ENCODE measurements around the gene IRF4. TPM values are rescaled to one million over a fixed set of nuclear protein-coding genes. Genes with fewer than 3 reads are reported as not detected.

Gene IRF4
- total RNA-seq, 2 experiments from 2014 or later = 94.2 to 95.1 TPM

DNA sequence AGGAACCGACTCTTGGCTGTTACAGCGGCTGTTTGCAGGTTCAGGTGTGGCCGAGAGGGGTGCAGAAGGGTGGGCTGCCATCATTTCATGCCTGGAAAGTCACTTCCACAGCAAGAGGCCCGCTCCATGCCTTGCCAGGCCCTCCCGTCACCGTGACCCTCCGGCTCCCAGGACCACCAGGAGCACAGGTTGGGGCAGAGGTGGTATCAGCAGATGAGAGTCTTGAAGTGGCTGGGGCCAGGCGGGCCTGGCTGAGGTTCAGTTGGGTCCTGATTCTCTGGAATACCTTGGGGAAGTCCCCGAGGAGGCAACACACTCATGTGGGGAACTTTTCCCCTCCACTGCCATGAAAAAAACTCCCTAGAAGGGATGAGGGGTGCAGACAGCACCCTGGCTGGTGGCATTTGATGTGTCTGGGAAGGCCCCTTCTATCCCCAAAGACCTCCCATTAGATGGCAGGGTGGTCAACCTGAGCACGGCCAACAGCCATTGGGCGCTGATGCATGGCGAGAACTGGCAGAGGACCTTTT is 34.2 kb upstream of the IRF4 start:
- Mint-ChIP-seq H3K27me3 (no peaks in the 10 kb centered on the region), H3K9me3 (no peaks in the 10 kb centered on the region), H3K4me1 (peaks cover 7% of the 10 kb centered on the region), H3K4me3 (no peak overlapping the region), H3K27ac (no peak overlapping the region), H3K36me3 (no peaks in the 10 kb centered on the region)
- POLR2A ChIA-PET = no interaction called here
- DNase-seq (no peak), ATAC-seq (ENCODE audit: low read depth) (no peak)

DNA sequence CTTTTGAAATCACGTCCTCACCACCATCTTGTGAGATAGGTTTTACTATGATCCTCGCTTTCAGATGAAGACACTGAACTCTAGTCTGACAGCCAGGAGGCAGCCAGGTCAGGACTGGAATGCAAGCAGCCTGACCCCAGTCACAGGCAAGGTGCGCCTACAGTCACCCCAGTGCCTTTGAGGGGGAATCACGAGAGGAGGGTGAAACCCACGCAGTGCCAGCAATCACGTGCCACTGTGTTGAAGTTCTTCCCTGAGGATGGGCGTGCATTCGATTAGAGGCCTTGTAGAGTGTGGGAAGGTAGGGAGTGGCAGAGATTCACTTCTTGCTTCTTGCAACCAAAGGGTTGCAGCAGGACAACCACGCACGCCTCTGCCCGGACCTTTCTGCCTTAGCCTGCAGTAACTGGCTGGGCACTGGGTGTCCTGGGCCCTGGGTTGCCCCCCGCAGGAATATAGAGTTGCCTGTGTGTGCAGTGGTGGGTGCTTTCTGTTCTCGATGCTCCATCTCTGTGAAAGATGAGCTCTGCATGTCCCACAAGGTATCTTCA is 33.7 kb upstream of the IRF4 start:
- Mint-ChIP-seq H3K27ac (peak overlapping the region; percentile 41), H3K4me1 (peaks cover 5% of the 10 kb centered on the region), H3K4me3 (no peak overlapping the region), H3K27me3 (no peaks in the 10 kb centered on the region), H3K9me3 (no peaks in the 10 kb centered on the region), H3K36me3 (no peaks in the 10 kb centered on the region)
- DNase-seq (no peak), ATAC-seq (ENCODE audit: low read depth) (no peak)
- POLR2A ChIA-PET = no interaction called here

DNA sequence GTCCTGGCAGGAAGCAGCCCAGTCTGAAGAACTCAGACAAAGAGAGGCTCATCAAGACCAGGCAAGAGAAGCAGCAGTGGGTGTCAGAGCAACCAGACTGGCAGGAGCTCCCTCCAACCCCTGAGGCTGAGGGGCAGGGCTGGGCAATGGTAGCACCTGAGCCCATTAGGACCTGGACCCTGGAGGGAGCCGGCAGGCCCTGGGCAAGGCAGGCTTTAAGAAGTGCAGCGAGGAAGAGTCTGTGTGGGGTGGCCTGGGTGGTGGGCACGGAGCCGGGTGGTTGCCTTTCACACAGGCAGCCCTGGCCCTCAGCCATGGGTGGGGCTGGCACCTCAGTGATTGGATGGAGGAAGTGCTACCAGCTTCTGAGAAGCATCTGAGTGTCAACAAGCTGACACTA is 33.1 kb upstream of the IRF4 start:
- POLR2A ChIA-PET = no interaction called here
- Mint-ChIP-seq H3K27me3 (no peaks in the 10 kb centered on the region), H3K27ac (peak overlapping the region; percentile 41), H3K4me3 (no peak overlapping the region), H3K36me3 (no peaks in the 10 kb centered on the region), H3K4me1 (peaks cover 2% of the 10 kb centered on the region), H3K9me3 (no peaks in the 10 kb centered on the region)
- ATAC-seq (ENCODE audit: low read depth) = no peak
- no peak for DNase-seq

DNA sequence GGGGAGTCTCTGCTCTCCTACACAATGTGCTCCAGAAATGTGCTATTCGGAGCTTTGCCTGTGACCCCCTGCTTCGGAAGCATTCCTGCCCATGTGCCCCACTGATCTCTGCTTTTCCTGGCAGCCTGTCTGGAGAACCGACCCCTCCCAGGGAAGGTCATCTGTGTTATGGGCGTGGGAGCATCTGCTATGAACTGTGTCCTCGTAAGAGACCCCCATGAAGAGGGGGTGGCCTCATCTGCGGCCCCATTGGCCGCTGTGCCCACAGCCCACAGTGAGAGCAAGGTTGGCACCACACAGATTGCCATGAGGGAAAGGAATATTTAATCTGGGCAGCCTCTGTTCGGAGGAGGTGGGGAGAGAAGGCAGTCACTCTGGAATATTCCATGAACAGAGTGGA is 32.7 kb upstream of the IRF4 start:
- ATAC-seq (ENCODE audit: low read depth) (no peak), DNase-seq (no peak)
- Mint-ChIP-seq H3K4me1 (peaks cover 2% of the 10 kb centered on the region), H3K9me3 (no peaks in the 10 kb centered on the region), H3K27me3 (no peaks in the 10 kb centered on the region), H3K36me3 (no peaks in the 10 kb centered on the region), H3K4me3 (no peak overlapping the region), H3K27ac (no peak overlapping the region)
- POLR2A ChIA-PET = no interaction called here

DNA sequence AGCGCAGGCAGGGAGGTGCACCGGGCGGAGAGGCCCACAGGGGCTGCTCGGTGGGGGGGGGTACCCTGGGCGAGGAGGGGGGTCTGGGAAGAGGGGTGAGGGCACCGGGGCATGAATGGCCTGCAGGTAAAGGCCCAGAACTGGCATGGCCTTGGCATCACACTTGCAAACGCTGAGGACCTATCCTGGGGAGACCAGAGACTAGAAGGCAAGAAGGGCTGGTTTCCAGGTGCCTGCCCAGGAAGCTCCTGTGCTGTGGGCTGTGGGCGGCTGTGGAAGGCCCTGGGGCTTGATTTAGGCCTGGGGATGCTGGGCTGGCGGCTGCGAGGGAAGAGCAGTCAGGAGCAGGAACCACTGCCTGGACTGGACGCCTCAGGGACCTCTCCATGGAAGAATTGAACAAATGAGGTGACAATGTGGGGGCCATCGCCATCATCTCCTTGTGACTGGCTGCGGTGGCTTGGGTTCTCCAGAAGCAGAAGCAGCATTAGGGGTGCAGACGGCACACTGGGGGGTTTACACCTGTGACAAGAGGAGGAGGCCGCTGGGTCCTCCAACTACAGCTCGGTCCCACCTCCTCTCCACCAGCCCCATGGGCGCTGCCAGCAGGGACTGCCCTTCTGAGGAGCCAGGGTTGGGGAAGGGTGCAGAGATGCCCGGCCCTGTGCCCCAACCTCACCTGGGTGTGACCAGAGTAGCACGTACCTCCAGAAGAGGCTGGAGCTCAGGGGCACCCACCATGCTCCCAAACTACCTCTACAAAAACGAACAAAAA is 32.1 kb upstream of the IRF4 start:
- ATAC-seq (ENCODE audit: low read depth) (no peak), DNase-seq (no peak)
- Mint-ChIP-seq H3K4me1 (peaks cover 2% of the 10 kb centered on the region), H3K27ac (no peak overlapping the region), H3K27me3 (peaks cover 2% of the 10 kb centered on the region), H3K9me3 (peaks cover 3% of the 10 kb centered on the region), H3K4me3 (no peak overlapping the region), H3K36me3 (no peaks in the 10 kb centered on the region)
- POLR2A ChIA-PET = no interaction called here

DNA sequence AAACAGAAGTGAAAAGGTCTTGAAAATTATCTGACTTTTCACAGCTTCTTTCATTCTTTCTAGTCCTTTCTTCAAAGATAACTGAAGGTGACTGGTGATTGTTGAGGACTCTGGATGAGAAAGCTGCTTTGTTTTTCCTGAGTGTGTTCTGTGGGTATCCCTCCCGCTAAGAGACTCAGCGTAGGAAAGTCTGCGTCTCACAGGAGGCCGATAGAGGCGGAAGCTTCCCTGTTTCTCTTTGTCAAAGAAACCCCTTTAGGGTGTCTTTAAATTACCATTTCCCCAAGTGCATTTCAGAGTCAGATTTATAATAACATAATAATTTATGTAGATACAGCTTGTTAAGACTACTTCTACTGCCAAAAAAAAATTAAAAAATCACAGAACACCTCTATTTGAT is 31.2 kb upstream of the IRF4 start:
- no peak for DNase-seq
- Mint-ChIP-seq H3K36me3 (no peaks in the 10 kb centered on the region), H3K9me3 (peaks cover 3% of the 10 kb centered on the region), H3K4me3 (no peak overlapping the region), H3K4me1 (peaks cover 2% of the 10 kb centered on the region), H3K27me3 (peaks cover 2% of the 10 kb centered on the region), H3K27ac (no peak overlapping the region)
- ATAC-seq (ENCODE audit: low read depth) = no peak
- POLR2A ChIA-PET = no interaction called here

DNA sequence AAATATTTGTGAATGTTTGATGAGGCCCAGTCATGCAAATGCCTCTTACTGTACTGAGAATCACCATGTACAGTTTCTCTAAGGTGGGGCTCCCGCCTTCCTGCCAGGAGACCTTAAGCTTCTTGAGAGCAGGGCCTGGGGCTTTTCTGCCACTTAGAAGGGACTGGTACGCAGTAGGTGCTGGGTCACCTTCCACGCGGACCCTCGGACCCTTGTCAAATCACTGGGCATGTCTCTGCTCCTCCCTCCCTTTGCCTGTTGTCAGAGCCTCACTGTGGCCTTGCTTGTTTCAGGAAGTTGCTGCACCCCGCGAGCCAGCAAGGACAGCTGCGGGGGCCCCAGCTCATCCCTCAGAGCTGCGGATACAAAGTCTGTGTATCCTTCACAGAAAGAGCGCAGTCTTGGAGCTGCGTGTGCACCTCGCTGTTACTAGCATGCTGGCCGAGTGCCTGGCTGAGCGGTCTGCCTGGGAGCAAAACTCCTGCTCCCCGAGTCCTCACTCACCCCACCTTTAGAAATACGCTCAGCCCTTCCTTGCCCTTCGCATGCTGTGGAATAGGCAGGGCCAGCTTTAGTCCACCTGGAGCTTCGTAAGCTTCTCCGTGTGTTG is 30.7 kb upstream of the IRF4 start:
- DNase-seq = no peak
- Mint-ChIP-seq H3K27ac (no peak overlapping the region), H3K9me3 (peaks cover 6% of the 10 kb centered on the region), H3K36me3 (no peaks in the 10 kb centered on the region), H3K27me3 (peaks cover 2% of the 10 kb centered on the region), H3K4me3 (no peak overlapping the region), H3K4me1 (peaks cover 2% of the 10 kb centered on the region)
- no peak for ATAC-seq (ENCODE audit: low read depth)
- POLR2A ChIA-PET = no interaction called here

DNA sequence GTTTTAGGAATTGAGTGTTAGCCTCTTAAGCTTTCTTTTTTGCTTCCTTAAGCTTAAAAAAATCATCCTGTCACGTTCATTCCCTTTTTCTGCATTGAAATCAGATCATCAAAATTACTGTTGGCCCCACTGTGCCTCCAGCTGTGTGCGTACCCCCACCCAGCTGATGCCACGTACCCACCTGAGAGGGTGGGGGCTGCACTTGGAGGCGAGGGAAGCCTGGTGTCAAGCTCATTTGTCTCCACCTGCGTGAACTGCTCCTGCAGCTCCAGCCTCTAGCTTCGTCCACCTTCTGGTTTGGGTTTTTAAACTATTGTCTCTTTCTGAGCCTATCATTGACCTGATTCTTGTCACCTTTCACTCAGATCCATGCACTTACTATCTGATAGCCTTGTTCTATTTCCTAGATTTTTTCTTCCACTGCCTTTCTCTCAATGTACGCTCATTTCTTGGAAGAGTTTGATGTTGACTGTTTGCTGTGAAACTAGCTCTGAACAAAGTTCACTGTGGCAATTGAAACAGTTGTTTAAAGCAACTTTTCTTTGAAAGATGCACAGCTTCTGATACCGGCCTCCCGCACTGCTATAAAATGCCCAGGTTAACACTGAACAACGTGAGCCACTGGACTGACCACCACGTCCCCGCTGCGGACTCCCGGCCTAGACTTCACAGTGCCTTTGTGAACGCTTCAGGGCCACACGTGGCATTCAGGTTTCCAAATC is 30.0 kb upstream of the IRF4 start:
- no peak overlapping the region for H3K4me3 Mint-ChIP-seq
- POLR2A ChIA-PET = no interaction called here
- no peaks in the 10 kb centered on the region for H3K36me3 Mint-ChIP-seq
- H3K9me3 Mint-ChIP-seq = peaks cover 6% of the 10 kb centered on the region
- peaks cover 2% of the 10 kb centered on the region for H3K27me3 Mint-ChIP-seq
- H3K4me1 Mint-ChIP-seq = peaks cover 2% of the 10 kb centered on the region
- ATAC-seq (ENCODE audit: low read depth) (no peak), DNase-seq (no peak)
- no peak overlapping the region for H3K27ac Mint-ChIP-seq

DNA sequence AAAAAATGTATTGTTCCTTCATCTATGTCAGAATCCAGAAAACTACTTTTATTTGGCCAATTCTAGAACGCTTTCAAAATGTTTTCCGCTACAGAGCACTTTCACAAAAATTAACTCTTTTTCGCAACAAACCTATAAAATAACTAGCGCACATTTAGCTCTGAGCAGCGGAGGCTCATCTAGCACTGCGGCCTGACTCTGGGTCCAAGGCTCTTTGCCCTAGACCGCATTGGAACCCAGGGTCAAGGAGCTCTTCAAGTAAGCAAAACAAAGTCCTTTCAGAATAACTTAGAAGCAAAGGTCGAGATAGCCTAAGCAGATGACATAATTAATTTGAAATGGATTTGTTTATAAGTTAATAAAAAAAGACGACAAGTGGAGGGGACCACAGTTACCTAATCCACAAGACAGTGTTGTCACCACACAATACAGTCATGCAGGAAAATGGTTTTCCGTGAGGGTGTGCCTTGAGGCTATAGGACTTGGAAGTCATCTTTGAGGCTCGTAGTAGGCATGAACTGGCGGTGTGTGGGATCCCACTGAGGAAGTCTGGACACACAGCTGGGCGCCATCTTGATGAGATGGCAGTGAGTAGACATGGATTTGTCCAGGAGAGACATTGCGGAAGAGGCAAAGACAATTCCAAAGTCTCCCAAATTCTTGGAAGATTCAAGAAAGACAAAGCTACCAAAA is 29.2 kb upstream of the IRF4 start:
- peaks cover 2% of the 10 kb centered on the region for H3K27me3 Mint-ChIP-seq
- H3K36me3 Mint-ChIP-seq = no peaks in the 10 kb centered on the region
- DNase-seq (no peak), ATAC-seq (ENCODE audit: low read depth) (no peak)
- no peak overlapping the region for H3K27ac Mint-ChIP-seq
- no peak overlapping the region for H3K4me3 Mint-ChIP-seq
- no peaks in the 10 kb centered on the region for H3K4me1 Mint-ChIP-seq
- H3K9me3 Mint-ChIP-seq = peaks cover 6% of the 10 kb centered on the region
- POLR2A ChIA-PET = no interaction called here

DNA sequence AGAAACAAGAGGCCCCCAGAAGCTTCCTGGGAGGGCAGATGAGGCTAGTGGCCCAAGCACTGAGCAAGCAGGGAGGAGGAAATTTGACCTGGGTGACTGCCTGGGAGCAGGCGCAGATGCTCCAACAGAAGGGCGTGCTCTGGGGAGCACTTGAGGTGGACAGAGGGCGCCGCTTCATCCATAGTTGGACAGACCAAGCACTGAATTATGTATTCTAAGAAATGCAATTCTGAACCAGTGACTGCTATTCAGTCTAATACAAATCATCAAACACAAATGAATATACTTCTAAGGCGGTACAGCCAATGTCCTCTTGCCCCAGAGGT is 28.7 kb upstream of the IRF4 start:
- DNase-seq (no peak), ATAC-seq (ENCODE audit: low read depth) (no peak)
- H3K36me3 Mint-ChIP-seq = no peaks in the 10 kb centered on the region
- H3K4me3 Mint-ChIP-seq = no peak overlapping the region
- no peaks in the 10 kb centered on the region for H3K4me1 Mint-ChIP-seq
- H3K9me3 Mint-ChIP-seq = peaks cover 6% of the 10 kb centered on the region
- H3K27me3 Mint-ChIP-seq = peaks cover 2% of the 10 kb centered on the region
- no peak overlapping the region for H3K27ac Mint-ChIP-seq
- POLR2A ChIA-PET = no interaction called here

DNA sequence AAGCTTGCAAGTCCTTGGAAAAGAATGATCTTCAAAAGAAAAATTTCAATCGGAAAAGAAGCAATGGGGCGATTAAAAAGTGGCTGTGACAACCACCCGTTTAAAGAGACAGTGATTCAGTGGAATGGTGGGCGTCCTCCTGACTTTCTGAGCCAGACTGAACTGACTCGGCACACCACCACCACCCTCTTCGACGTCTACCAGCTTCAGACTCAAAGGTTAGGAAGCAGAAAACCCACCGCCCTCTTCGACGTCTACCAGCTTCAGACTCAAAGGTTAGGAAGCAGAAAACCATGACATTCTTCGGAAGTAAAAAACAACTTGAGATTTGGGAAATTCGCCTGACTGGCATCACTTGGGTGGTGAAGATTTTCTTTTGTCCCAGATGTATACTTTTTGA is 28.3 kb upstream of the IRF4 start:
- no peak for ATAC-seq (ENCODE audit: low read depth)

DNA sequence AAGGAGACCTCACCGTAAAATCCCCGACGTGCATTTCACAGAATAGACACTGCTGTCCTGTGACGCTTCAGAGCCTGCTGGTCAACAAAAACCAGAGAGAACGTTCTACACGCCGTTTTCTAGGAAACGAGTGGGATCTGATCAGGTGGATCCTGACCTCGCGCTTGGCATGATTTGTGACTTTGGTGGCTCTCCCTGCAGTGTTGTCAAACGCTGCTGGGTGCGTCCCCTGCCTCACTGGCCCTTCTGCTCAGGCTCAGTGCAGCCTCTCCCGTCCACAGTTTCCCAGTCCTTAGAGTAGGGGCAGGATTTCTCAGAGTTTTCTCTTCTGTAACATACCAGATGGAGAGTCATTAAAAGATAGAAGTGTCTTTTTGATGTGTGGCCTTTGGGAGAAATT is 27.6 kb upstream of the IRF4 start:
- Mint-ChIP-seq H3K4me1 (no peaks in the 10 kb centered on the region), H3K27ac (no peak overlapping the region), H3K9me3 (peaks cover 6% of the 10 kb centered on the region), H3K36me3 (no peaks in the 10 kb centered on the region), H3K27me3 (peaks cover 2% of the 10 kb centered on the region), H3K4me3 (no peak overlapping the region)
- POLR2A ChIA-PET = no interaction called here
- ATAC-seq (ENCODE audit: low read depth) (no peak), DNase-seq (no peak)

More for the DNA sequence above, 28.3 kb upstream of the IRF4 start:
- no peaks in the 10 kb centered on the region for H3K36me3 Mint-ChIP-seq
- H3K9me3 Mint-ChIP-seq = peaks cover 6% of the 10 kb centered on the region
- H3K27ac Mint-ChIP-seq = no peak overlapping the region
- no peaks in the 10 kb centered on the region for H3K4me1 Mint-ChIP-seq
- POLR2A ChIA-PET = no interaction called here
- H3K4me3 Mint-ChIP-seq = no peak overlapping the region
- DNase-seq = no peak
- peaks cover 2% of the 10 kb centered on the region for H3K27me3 Mint-ChIP-seq
